ENCODE measurements around the gene LYZL1. TPM values are rescaled to one million over a fixed set of nuclear protein-coding genes. Genes with fewer than 3 reads are reported as not detected.
"Not testable (repeated sequence)": the region's sequence is repeated elsewhere in the genome, so short reads cannot be mapped to it uniquely, and the experiment has no call there.

LYZL1 gene
- total RNA-seq, 1 donor: not detected

GRCh38 chr10:29326886-29327745, 38.2 kb downstream of the LYZL1 start:
- DNase-seq (ENCODE audit: low read depth): no peak
- H3K4me3 ChIP-seq (ENCODE audit: low read depth, low read length): no peak overlapping the region
- TF ChIP-seq CTCF (IDR thresholded peaks at IDR 0.05; ENCODE audit: insufficient read depth, low read length): no peak

GRCh38 chr10:29327746-29328102, 38.9 kb downstream of the LYZL1 start:
- no peak overlapping the region for H3K4me3 ChIP-seq (ENCODE audit: low read depth, low read length)
- TF ChIP-seq CTCF (IDR thresholded peaks at IDR 0.05; ENCODE audit: insufficient read depth, low read length): no peak
- DNase-seq (ENCODE audit: low read depth): no peak

GRCh38 chr10:29328983-29329382, 40.1 kb downstream of the LYZL1 start:
- DNase-seq (ENCODE audit: low read depth): peak; percentile 81
- TF ChIP-seq CTCF (IDR thresholded peaks at IDR 0.05; ENCODE audit: insufficient read depth, low read length): no peak
- H3K4me3 ChIP-seq (ENCODE audit: low read depth, low read length): no peak overlapping the region

GRCh38 chr10:29329420-29329819, 40.5 kb downstream of the LYZL1 start:
- DNase-seq (ENCODE audit: low read depth): peak; percentile 45
- no peak for TF ChIP-seq CTCF (IDR thresholded peaks at IDR 0.05; ENCODE audit: insufficient read depth, low read length)
- no peak overlapping the region for H3K4me3 ChIP-seq (ENCODE audit: low read depth, low read length)

- H3K4me3 ChIP-seq (ENCODE audit: low read depth, low read length): no peak overlapping the region
- no peak for DNase-seq (ENCODE audit: low read depth)
- no peak for TF ChIP-seq CTCF (IDR thresholded peaks at IDR 0.05; ENCODE audit: insufficient read depth, low read length)
Observed at GRCh38 chr10:29332061-29332760, 43.3 kb downstream of the LYZL1 start.

GRCh38 chr10:29332761-29333148, 43.9 kb downstream of the LYZL1 start:
- no peak for TF ChIP-seq CTCF (IDR thresholded peaks at IDR 0.05; ENCODE audit: insufficient read depth, low read length)
- no peak overlapping the region for H3K4me3 ChIP-seq (ENCODE audit: low read depth, low read length)
- DNase-seq (ENCODE audit: low read depth): no peak

- not testable (repeated sequence) for DNase-seq (ENCODE audit: low read depth); H3K4me3 ChIP-seq (ENCODE audit: low read depth, low read length)
Observed at GRCh38 chr10:29337526-29337925, 48.7 kb downstream of the LYZL1 start.

Measured in fibroblast of the aortic adventitia (primary cell).